IMR-90 (cell line): Measurements from ENCODE around the gene PTEN.

Experiments
- MXI1 ChIP-seq: IDR thresholded peaks from 2 replicates; pipeline ENCODE4 v1.6.1; 2012; ENCODE audit warnings: low read depth, mild to moderate bottlenecking, low read length, moderate library complexity, borderline replicate concordance
- POLR2A ChIP-seq: IDR thresholded peaks from 2 replicates; pipeline ENCODE4 v1.6.1; 2012; ENCODE audit warnings: mild to moderate bottlenecking, low read depth, low read length
- SMC3 ChIP-seq: fragments of 150-350 bp; IDR thresholded peaks from 2 replicates; pipeline ENCODE4 v1.6.1; 2016; ENCODE audit warnings: low read depth, mild to moderate bottlenecking, antibody characterized with exemption, low read length, moderate library complexity
- TF ChIP-seq, protein P1 (sequence below): conservative IDR thresholded peaks from 2 replicates; pipeline ENCODE4 v1.5.1; 2012; ENCODE audit warnings: mild to moderate bottlenecking, low read depth, low read length, improper control_type of control experiment

DNA sequence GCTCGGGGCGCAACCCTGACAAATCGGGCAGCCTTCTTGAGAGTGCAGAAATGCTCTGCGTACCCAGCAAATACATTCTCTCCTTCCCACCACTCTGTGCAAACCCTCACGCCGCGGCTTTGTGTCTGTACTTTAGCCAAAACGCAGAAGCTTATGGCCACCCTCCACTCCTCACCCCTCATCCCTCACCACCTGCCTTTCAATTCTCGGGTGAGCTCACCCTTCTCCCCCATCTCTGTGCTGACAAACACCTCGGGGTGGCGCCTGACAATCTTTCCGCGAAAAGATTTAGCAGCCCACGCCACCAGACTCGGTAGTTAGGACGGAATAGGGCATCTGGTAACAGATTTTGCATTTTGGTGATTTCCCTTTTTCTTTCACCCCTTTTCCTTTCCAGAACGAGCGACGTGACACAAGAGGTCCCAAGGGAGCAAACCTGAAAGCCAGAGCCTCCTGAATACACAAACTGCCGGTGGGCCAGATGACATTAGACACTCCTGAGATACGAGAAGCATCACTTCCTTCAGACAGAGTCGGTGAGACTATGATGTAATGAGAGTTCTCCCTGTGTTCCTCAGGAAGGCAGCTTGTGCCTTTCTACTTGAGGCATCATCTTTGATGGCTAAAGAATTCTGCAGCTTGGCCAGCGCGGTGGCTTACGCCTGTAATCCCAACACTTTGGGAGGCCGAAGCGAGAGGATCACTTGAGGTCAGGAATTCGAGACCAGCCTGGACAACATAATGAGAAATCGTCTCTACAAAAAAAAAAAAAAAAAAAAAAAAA, 44.7 kb upstream of the PTEN start:
- TF ChIP-seq, protein P1, sequence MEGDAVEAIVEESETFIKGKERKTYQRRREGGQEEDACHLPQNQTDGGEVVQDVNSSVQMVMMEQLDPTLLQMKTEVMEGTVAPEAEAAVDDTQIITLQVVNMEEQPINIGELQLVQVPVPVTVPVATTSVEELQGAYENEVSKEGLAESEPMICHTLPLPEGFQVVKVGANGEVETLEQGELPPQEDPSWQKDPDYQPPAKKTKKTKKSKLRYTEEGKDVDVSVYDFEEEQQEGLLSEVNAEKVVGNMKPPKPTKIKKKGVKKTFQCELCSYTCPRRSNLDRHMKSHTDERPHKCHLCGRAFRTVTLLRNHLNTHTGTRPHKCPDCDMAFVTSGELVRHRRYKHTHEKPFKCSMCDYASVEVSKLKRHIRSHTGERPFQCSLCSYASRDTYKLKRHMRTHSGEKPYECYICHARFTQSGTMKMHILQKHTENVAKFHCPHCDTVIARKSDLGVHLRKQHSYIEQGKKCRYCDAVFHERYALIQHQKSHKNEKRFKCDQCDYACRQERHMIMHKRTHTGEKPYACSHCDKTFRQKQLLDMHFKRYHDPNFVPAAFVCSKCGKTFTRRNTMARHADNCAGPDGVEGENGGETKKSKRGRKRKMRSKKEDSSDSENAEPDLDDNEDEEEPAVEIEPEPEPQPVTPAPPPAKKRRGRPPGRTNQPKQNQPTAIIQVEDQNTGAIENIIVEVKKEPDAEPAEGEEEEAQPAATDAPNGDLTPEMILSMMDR = no peak
- TF ChIP-seq POLR2A (no peak), MXI1 (no peak), SMC3 (no peak)
